SK-N-DZ (cell line): ENCODE measurements around the gene CD72. TPM values are rescaled to one million over a fixed set of nuclear protein-coding genes. Genes with fewer than 3 reads are reported as not detected.

Experiments used
- DNase-seq: peaks from one replicate; pipeline ENCODE4 v3.0.0-alpha.2; 2015; ENCODE audit warnings: low spot score
- polyA plus RNA-seq, 2 experiments: library from polyadenylated mRNA; depleted of rRNA; stranded (reverse); fragments of >200 nt; gene quantifications; 2 replicates each; pipeline ENCODE4 v1.2.3, GENCODE V29; 2014

The CD72 gene
- polyA plus RNA-seq (2014; cell fraction: cytosol; rRNA removed), result not detected in 2 replicates
- polyA plus RNA-seq (2014; cell fraction: nucleus; rRNA removed), result 0.73 and 2.4 TPM in 2 replicates

DNA sequence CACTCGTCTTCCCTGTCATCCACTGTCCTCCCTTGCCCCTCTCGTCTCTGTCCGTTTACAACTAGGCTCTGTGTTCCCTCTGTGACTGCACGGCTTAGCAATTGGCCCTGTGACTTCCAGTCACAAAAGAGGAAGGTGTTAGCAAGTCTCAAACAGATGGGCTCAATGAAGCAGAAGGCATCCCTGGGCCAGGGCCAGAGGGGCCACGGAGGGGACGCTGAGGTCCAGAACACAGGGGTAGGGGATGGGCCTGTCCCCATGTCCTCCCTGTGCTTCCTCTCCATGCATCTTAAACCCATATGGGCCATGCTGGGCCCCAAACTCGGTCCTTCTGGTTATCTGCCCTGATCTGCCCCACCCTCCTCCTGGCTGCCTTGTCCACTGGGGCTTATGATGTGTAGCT is at the start of gene CD72:
Gene CD72, minus strand, starts transcription at position 89 of the 403 bp plus-strand sequence. CDS start 110 bp downstream, outside the sequence.
- no peak for DNase-seq

DNA sequence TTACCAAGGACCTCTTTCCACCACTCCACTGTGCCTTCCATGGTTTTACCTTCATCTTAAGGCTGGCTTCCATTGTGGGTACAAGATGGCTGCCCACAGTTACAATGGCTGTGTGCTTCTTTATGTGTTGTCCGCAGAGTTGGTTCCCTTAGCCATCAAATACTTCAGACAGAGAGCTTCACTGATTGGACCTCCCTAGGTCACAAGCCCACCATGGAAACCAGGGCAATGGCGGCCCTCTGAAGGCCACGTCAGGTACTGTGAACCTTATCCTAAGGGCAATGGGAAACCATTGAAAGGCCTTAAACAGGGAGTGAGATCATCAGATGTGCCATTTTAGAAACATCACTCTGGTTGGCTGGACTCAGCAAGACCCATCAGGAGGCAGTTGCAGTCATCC is 49.7 kb upstream of the CD72 start:
- DNase-seq, result no peak

- DNase-seq, result no peak
Measured at GRCh38 chr9:35666549-35666948, 48.3 kb upstream of the CD72 start.

GRCh38 chr9:35666045-35666444 is 47.8 kb upstream of the CD72 start:
- DNase-seq, result no peak

- no peak for DNase-seq
Measured at GRCh38 chr9:35665471-35665818, 47.2 kb upstream of the CD72 start.

- DNase-seq, result peak; percentile 82
Measured at GRCh38 chr9:35664531-35665470, 46.6 kb upstream of the CD72 start, which contains the start of gene ARHGEF39. Gene ARHGEF39 (minus strand): TSS chr9:35665195. CDS start chr9:35665169, 26 bp downstream.

DNA sequence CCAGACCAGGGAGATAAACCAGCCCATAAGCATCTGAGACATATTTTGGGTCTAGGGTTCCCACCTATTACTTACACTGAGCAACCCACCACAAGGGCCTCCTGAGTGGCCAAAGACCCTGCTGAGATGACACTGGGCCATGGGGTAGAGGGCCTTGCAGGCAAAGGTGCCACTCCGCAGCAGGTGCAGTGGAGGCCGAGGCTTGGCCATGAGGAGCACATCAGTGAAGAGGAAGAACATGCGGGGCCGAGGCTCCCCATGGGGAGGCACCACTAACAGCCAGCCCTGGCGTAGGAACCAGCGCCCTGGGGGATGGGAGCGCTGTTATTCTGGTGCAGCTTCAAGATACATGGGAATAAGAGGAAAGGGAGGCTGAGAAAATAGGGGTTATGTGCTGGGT is 44.2 kb upstream of the CD72 start:
- DNase-seq, result no peak

GRCh38 chr9:35661756-35662350 is 43.6 kb upstream of the CD72 start:
- no peak for DNase-seq

- no peak for DNase-seq
Measured at GRCh38 chr9:35660966-35661415, 42.8 kb upstream of the CD72 start.

- DNase-seq, result no peak
Measured at GRCh38 chr9:35659340-35659739, 41.1 kb upstream of the CD72 start.

DNA sequence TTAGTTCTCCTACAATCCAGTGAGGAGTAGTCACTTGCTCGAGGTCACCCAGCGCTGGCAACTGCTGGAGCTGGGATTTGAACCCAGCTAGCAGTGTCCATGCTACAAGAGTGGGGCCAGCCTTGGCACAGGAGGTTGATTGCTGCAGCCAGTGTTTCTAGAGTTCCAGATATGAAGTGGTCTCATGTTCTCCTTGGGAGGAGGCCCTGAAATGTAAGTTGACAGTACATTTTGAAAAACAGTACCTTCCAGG is 40.7 kb upstream of the CD72 start:
- DNase-seq, result peak; percentile 40

- peak; percentile 90 for DNase-seq
Measured at GRCh38 chr9:35658137-35658967, 40.1 kb upstream of the CD72 start, which contains the start of gene CCDC107. Gene CCDC107 (plus strand): TSS chr9:35658292. CDS start chr9:35658380, 88 bp downstream.

- peak; percentile 100 for DNase-seq
Measured at GRCh38 chr9:35657546-35658136, 39.4 kb upstream of the CD72 start, which contains the start of gene RMRP. Gene RMRP (minus strand): TSS chr9:35658019.

DNA sequence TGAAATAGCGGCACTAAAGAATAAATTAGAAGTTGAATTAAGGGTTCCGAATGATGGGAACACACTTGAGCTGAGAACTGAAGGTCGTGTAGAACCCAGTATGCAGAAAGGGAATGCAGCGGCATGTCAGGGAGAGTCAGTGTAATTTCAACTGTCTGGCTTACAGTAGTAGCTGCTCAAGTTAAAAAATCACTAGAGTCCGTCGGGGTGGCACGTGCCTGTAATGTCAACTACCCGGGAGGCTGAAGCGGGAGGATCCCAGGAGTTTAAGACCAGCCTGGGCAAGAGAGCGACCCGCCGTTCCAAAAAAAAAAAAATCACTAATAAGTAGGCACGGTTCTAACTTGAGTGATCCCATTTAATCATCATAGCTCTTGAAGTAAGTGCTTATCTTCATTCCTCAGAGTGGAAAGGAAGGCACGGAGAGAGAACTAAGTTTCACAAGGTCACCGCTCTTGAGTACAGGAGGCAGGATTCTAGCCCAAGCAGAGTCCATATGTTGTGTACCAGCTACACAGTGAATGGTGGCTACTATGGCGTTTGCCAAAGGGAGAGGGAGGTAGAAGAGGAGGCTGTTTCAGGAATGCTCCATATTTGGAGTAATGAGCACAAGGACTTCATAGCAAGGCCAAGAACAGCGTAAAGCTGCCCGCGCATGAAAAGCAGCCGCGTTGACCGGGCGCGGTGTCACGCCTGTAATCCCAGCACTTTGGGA is 38.8 kb upstream of the CD72 start:
- DNase-seq, result no peak

GRCh38 chr9:35656348-35656747 is 38.1 kb upstream of the CD72 start:
- DNase-seq, result no peak

DNA sequence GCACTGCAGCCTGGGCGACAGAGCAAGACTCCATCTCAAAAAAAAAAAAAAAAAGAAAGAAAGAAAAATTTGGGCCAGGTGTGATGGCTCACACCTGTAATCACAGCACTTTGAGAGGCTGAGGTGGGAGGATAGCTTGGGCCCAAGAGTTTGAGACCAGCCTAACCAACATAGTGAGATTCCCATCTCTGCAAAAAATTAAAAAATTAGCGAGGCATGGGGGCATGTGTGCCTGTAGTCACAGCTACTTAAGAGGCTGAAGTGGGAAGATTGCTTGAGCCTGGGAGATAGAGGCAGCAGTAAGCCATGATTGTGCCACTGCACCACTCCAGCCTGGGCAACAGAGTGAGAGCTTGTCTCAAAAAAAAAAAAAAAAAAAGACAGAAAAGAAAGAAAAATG is 35.4 kb upstream of the CD72 start:
- DNase-seq, result no peak

DNA sequence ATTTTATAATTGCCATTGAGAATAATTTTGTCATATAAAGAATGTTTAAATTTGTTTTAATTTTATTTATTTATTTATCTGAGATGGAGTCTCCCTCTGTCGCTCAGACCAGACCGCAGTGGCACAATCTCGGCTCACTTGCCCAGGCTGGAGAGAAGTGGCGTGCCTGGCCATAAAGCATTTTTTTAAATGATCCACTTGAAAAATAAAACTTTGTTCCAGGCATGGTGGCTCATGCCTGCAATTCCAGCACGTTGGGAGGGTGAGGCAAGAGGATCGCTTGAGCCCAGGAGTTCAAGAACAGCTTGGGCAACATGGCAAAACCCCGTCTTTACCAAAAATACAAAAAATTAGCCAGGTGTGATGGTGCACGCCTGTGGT is 34.6 kb upstream of the CD72 start:
- DNase-seq, result no peak

DNA sequence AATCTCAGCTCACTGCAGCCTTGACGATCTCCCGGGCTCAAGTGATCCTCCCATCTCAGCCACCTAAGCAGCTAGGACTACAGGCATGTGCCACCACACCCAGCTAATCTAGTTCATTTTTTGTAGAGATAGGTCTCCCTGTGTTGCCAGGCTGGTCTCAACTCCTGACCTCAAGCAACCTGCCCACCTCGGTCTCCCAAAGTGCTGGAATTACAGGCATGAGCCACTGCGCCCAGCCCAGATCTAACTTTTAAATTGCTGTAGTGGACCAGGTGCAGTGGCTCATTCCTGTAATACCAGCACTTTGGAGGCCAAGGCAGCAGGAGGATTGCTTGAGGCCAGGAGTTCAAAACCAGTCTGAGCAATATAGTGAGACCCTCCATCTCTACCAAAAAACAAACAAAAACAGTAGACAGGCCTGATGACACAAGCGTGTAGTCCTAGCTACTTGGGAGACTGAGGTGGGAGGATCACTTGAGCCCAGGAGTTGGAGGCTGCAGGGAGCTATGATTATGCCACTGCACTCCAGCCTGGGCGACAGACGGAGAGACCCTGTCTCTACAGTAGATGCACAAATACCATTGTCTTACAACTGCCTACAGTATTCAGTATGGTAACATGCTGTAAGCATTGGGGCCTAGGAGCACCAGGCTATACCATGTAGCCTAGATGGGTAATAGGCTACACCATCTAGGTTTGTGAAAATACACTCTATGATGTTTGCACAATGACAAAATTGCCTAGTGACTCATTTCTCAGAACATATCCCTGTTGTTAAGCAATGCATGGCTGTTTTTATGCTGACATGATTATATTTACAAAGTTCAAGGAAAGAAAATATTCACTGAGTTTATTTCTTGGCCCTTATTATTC is 34.0 kb upstream of the CD72 start:
- no peak for DNase-seq

DNA sequence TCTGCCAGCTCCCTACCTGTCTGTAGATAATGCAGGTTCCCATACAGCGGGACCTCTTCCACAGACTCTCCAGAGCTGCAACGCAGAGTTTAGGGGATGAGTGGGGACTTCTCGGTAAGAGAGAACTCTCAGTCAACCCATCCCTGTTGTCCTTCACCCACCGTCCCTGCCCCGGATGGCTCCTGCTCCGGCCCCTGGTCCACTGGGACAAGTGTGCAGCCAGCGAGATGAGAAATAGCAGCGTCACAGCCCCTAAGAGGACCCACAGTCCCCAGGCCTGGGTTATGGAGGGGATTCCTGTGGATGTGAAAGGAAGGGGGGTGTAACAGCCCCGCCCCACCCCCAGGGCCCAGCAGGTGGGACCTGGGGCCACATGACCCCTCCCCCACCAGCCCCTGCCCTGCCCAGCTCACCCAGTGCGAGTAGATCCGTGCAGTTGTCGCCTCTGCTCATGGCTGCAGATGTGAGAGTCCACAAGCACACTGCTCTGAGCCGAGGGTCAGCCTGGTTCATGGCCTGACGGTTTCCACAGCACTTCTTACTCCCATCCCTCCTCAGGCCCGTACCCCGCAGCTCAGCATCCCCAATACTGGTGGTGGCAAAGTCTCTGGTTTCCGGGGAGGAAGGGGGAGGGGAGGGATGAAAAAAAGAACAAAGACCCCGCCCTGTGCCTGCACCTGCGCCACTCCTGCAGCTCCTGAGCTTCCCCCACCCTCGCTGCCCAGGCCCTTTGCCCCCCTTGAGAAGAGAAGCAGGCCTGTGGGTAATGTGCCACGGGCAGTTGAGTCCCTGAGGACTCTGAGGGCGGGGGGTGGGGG is 32.3 kb upstream of the CD72 start, which contains the start of gene SIT1:
Gene SIT1, minus strand, starts transcription at position 591 of the 818 bp plus-strand sequence. Its CDS starts 78 bp downstream, at position 513.
- no peak for DNase-seq
